Measurements from ENCODE around the gene TRIM41. TPM values are rescaled to one million over a fixed set of nuclear protein-coding genes. Genes with fewer than 3 reads are reported as not detected.

The TRIM41 gene
- polyA plus RNA-seq, 3 donors = 31.3 to 38.6 (median 35.9) TPM

DNA sequence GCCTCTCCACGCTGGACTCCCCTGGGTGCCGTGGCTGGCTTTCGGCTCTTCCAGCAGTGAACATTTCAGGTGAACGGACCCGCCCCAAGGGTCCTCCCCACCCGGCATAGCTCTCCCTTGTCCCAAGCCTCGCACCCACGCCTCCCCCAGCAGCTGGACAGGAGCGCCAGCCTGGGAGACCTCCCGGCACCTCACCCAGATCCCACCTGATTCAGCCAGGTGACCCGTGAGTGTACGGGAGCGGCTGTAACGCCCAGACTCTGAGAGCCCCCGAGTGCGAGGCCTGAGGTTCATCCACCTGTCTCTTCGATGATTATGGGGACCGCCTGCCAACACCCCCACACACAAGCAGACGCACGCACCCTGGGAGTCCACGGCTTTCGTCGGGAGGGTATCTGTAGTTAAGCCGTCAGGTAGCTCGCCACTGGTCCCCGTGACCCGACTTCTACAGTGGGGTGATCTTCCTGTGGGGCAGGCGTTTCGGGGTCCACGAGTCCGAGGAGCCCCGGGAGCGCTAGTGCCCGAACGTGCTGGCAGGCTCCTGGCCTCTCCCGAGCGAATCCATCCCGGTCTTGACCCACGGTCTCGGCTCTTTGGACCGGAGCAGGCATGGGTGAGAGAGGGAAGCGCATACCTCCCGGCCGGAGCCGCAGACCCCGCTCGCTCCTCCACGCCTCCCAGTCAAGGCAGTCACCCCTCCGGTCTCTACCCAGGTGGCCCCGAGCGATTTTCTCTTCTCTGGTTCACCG, 32.9 kb upstream of the TRIM41 start:
- DNase-seq (ENCODE audit: extremely low read depth in 1 of 11, low read depth in 9 of 11, low spot score in 4 of 11) = no peak

DNA sequence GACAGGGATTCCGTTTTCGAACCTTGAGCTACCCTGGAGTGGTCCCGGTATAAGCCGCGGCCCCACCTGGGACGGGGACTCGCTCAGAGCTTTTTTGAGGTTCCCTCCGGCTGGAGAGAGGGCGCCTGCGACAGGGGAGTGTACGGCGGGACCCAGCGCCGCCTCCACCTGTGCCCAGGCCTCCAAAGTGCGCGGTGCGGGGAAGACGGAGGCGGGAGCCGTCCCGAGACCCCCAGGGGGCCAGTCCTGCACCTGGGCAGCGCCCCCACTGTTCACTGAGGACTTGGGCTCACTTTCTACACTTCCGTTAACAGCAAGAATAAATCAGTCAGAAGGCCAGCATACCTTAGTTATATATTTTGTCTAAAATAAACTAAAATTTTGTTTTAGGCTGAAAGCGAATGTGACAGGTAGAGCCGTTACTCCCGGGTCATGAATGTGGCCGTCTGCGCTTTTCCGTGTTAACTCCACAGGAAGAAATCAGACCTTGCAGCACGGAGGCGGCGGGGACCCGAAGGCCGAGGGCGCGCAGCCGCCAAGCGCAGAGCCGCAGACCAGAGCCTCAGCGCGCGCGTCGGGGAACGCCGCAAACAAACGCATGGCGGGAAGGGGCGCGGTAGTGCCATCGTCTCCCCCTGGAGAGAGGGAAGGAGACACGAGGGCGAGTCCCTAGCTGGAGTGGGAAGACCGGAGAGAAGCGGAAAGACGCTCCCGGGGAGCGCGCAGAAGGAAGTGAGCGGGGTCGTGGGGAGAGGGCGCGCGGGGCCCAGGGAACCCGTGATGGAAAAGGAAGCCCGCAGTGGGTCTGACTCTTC, 32.2 kb upstream of the TRIM41 start:
- DNase-seq (ENCODE audit: extremely low read depth in 1 of 11, low read depth in 9 of 11, low spot score in 4 of 11) = peak in 2 of 11 donors; percentile 21 to 27

DNA sequence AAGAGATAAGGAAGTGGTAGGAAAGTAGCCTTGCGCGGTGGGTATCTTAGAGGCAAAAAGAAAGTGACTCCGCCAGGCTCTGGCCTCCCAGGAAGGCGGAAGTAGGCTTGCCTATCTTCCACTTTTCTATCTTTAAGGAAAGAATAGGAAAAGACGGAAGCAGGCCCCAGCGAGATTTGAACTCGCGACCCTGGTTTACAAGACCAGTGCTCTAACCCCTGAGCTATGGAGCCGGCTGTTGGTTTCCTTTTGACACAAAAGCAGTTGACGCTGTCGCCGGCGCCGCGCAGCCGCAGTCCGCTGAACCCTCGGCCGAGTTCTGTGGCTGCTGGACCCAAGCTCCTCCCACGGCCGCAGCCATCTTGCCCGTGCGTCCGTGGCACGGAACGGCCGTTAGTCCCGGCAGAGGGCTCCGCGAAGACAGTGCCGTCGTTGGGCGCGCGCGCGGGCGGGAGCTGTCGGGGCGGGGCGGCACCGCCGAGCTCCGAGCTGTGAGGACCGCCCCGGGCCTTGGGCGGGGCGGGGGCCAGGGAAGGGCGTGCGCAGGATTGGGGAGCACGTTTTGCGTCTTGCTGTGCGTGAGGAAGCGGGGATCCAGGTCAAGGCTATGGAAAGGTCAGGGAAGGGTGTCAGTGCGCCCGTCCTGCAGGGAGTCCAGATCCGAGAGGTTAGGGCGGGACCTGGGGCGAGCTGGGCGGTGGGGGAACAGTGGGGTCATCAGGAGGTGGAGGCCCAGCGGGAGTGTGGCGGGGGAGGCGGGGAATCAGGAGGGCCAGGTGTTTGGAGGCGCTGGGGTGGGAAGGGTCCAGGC, 31.4 kb upstream of the TRIM41 start:
- peak; percentile 84 to 94 (median 91) for DNase-seq (ENCODE audit: extremely low read depth in 1 of 11, low read depth in 9 of 11, low spot score in 4 of 11)

DNA sequence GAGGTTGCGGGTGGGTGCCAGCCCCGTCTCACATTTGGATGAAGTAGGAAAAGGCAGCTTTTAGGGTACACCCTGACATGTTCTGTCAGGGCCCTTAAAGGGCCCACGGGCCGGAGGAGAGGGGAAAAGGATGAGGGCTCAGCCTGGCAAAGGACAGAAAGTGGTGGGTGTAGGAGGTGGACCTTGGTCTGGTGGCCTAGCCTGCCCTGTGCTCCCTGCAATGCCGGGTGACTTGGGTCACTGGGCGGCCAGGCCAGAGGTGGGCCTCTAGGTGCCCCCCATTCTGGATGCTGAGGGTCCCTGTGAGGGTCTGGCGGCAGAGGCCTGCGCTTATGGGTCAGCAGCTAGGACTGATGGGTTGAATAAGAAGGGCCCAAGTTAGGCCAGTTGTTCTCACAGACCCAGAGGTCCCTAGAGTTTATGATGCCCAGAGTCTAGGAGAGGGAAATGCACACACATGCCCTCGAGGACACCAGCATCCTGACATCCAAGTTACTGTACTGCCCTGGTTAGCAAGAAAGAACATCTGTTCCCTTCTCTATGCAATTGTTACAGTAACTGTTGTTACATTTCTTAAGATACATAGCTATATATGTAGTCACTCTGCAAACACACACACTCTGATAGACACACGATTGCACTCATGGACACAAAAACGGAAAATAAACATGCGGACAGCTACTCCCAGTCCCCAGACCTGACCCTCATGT, 30.6 kb upstream of the TRIM41 start:
- DNase-seq (ENCODE audit: extremely low read depth in 1 of 11, low read depth in 9 of 11, low spot score in 4 of 11) = no peak

DNA sequence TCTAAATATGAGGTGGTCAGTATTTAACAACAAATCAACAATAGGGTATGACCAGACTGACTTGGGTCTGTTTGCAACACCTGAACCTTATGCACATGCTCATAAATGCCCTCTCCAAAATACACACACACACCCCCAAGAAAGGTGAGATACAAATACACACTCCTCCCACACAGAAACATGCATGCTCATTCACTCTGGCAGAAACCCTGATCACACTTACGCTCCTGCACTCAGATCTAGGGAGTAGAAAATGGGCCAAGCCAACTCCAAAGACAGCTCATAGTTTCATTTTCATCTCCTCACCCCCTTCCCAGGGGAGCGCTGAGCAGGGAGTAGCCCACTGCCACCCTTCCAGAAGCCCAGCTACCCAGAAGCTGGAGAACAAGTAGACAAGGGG, 29.4 kb upstream of the TRIM41 start:
- no peak for DNase-seq (ENCODE audit: extremely low read depth in 1 of 11, low read depth in 9 of 11, low spot score in 4 of 11)

DNA sequence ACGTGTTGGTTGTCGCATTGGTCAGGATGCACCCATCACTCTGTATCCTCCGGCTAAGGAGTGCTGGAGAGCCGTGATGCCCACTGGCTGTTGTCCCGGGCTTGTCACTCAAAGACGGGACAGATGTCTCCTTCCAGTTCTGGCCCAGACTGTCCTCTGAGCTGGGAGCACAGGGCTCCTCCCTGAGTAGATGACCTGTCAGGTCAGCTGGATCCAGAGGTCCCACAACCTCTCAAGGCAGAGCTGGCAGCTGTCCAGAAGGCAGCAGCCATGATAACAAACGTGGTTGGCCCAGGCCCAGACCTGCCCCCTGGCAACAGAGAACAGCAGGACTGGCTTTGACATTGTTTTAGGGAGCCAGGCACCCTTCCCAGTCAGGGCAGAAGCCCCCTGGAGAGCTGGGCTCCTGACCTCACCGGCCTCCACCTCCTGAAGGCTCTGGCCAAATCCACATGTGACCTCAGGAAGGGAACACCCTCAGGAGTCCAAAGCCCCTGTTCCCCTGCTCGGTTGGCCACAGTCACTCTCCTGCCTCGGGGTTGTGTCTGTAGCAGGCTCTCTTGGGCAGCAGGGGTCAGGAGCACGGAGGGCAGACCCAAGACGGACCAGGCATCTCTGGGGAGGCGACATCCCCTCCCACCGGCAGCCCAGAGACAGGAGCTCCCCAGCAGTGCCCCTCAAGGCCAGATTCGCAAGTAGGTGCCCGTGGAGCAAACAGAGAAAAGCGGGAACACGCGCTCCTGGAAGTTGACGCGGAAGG, 28.4 kb upstream of the TRIM41 start:
- DNase-seq (ENCODE audit: extremely low read depth in 1 of 11, low read depth in 9 of 11, low spot score in 4 of 11) = no peak

DNA sequence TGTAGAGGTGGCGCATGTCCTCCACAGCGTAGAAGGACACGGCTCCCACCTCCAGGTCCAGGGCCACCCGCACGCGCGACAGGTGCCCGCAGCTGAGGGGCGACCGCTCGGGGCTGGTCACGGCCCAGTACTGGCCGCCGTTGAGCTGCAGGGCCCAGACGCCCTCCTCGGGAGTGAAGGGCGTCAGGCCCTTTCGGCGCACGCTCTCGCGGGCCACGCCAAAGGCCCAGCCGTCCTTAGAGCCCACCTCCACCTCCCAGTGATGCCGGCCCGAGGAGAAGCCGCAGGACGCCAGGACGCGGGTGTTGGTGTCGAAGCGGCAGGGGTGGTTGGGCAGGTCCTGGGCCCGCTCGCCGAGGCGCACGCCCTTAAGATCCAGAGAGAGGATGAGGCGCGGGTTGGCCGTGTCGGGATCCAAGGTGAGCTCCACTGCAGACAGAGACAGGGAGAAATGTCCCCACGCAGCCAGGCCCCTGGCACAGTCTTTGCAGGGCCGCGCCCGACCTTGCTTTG, 27.8 kb upstream of the TRIM41 start:
- no peak for DNase-seq (ENCODE audit: extremely low read depth in 1 of 11, low read depth in 9 of 11, low spot score in 4 of 11)

DNA sequence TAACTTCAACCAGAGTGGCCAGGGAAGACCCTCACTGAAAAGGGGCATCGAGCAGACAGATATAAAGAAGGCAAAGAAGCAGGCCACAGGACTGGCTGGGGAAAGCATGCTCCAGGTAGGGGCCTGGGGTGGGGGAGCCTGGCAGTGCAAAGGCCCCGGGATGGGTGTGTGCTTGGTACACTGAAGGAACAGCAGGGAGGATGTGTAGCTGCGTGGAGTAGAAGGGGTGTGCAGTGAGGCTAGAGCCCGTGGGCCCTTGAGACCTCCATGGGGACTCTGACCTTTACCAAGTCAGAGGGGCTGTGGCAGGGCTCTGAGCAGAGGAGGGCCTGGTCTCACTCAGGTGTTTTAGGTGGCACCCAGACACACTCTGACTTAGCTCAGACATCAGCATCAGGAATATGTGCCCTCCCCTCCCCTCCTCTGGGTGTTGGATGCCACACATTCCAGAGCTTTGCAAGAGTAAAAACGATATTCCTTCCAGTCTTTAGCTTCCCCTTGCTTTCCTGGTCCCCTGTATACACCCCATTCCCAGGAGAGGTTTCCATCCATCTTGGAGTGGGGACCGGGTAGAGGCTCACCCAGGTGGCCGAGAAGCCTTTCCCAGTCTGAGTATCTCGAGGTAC, 25.6 kb upstream of the TRIM41 start:
- DNase-seq (ENCODE audit: extremely low read depth in 1 of 11, low read depth in 9 of 11, low spot score in 4 of 11) = no peak

DNA sequence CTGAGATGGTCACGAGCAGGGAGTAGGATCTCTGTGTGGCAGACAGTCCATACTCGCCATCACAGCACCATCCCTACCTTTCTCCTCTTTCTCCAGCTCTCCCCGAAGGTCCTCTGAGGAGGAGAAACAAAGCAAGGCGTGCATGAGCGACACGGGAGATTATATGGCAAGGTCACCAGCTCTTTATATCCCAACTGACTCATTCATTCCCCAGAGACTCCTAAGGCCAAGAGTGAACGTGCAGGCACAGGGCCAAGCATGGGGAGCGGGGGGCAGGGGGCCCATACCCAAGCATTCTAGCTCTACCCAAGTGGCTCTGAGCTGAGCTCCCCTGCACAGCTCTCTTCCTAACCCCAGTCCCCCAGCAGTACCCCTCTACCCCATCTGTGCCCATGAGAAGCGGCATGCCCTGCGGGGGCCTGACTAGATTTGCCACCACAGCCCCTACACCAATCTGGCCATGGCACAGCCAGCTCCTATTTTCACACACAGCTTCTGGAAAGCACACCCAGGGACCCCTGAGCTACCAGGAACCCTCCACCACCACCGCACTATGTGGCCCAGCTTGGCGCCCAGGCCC, 24.9 kb upstream of the TRIM41 start:
- no peak for DNase-seq (ENCODE audit: extremely low read depth in 1 of 11, low read depth in 9 of 11, low spot score in 4 of 11)

DNA sequence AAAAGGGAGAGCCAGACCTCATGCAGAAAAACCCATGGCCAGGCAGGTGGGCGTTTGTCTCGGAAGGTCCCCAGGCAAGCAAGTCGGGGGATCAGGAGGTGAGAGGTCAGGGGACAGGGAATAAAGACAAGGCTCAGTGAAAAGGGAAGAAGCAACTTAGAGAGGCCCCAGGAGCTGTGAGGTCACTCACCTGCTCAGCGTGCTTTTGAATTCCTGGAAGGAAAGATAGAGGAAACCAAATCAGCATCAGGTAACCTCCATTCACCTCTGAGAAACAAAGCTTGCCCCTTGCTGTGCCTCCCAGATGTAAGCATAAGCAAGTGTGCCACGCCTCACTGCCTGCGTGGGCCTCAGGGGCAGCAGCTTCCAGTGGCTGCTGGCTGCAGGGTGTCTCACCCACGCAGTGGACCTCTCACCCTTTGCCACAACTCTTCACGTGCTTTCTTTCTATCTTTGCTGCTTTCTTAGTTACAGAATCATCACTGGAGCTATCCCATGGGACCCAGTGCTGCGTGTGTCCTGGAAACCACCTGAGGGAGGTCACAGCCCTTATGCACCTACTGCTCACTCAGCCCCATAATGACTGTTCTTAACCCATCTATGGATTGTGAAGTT, 24.1 kb upstream of the TRIM41 start:
- DNase-seq (ENCODE audit: extremely low read depth in 1 of 11, low read depth in 9 of 11, low spot score in 4 of 11) = no peak

DNA sequence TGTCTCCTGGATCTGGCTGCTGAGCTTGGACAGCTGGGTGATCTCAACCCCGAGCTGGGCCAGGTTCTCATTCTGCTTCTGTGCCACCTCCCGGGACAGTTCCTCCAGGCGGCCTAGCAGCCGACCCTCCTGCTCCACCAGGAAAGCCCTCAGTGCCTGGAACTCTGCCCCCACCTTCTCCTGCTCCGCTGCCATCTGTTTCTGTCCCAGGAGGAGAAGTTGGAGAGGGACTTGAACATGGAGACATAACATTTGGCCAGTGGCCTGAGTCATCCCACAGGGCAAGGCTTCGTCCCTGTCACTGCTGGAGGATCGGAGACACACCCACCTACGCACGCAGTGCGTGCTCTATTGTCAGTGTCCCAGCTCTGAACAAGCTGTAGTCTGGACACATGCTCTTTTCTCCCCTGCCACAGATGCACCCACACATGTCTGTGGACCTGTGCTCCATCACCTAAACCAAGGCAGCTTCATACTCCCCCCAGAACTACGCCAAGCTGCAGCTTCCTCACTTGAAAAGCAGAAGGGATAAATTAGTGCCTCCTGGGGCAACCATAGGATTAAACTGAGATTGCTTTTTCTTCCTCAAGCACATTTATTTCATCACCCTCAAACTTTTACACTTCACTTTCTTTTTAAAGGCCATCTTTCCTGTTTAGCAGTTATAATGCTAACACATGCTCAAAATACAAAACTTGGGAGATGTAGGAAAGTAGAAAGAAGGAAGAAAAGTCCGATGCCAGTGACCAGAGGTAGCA, 23.0 kb upstream of the TRIM41 start:
- DNase-seq (ENCODE audit: extremely low read depth in 1 of 11, low read depth in 9 of 11, low spot score in 4 of 11) = no peak

DNA sequence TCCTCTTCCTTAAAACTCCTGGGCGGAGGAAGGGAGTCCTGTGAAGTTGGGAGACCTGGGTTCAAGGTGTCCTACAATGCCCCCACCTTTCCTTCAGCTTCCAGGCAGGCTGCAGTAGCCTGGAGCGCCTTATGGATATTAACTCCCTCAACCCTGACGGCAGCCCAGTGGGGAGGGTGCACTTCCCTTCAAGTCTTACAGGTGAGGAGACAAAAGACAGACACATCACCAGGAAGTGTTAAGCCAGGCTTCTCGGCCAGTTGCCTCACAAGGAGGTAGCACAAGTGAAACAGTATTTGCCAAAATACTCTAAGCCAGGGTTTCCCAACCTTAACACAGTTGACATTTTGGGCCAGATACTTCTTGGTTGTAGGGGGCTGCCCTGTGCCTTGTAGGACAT, 22.3 kb upstream of the TRIM41 start:
- DNase-seq (ENCODE audit: extremely low read depth in 1 of 11, low read depth in 9 of 11, low spot score in 4 of 11) = no peak

DNA sequence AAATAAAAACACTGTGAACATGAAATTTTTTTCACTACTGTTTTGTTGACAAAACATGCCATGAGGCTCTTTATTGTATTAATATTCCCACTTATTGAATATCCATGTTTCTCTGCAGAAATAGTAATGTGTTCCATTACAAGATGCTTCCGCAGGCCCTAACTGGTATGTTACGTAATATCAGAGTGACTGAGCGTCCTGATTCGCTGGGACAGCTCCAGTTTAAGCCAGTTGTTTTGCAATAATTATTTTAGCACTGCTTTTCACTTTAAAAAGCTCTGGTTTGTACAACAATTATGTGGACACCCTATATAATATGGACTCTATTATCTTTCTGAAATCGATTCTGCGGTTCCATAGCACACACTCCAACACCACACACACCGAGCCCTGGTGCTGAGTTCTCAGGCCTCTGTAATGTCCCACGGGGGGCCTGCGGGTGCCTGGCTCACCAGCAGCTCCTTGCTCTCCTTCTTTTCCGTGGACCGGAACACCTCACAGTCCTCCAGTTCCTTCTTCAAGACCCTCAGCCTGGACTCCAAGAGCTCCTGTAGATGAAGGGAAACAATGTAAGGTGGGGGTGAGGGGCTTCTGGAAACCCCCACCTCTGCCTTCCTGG, 19.9 kb upstream of the TRIM41 start:
- no peak for DNase-seq (ENCODE audit: extremely low read depth in 1 of 11, low read depth in 9 of 11, low spot score in 4 of 11)

DNA sequence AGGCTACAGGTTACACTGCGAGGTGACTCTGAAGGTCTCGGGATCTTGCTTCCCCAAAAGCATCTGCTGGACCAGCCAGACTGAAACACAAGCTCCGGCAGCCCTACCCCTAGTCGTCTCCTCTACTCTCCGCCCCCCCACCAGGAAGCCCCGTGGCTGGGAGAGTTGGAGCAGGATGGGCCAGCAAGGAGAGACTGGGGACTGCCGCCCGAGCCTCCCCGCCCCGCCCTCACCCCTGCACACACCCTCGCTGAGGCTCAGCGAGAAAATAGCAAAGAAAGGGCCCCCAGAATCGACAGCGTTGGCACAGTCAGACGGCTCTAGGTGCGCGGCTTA, 19.3 kb upstream of the TRIM41 start:
- no peak for DNase-seq (ENCODE audit: extremely low read depth in 1 of 11, low read depth in 9 of 11, low spot score in 4 of 11)

DNA sequence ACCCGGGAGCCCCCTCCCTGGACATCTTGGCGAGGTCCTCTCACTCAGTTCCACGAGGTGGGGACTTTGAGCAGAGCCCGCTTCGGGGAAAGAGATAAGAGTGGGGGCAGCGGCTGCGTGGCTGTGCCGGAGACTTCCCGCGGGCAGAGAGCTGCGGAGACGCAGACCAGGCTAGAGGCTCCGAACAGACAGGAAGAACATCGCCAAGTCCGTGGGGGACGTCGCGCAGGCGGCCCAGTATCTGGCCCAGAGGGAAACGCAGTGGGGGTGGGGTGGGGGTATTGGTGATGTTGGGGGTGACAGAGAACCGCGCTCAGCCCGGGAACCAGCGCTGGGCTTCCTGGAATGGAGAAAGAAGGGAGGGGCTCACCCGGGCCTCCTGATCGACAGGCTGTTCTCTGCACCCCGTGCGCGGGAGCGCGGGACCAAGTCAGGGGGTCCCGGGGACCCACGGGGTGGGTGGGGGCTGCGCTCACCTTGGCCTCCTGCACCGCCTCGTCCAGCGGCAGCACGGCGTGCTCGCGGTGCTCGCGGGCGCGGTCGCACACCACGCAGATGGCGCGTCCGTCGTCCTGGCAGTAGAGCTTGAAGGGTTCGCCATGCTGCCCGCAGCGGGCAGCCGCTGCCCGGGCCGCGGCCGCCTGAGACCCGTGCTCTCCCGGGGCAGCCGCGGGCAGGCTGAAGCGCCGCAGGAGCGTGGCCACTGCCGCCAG, 18.8 kb upstream of the TRIM41 start:
- no peak for DNase-seq (ENCODE audit: extremely low read depth in 1 of 11, low read depth in 9 of 11, low spot score in 4 of 11)

All from renal cortex interstitium (tissue), 11 donors.